ENCODE results near the gene TOM1L2.

- TF ChIP-seq EZH2phosphoT487 (IDR thresholded peaks at IDR 0.05; ENCODE audit: insufficient read depth, low read depth) (no peak), EZH2 (IDR thresholded peaks at IDR 0.05; ENCODE audit: insufficient read depth, poor library complexity, severe bottlenecking) (no peak)
These were observed 21.2 kb upstream of the TOM1L2 start for GRCh38 chr17:17993366-17993765.
